GM19025 (cell line): ENCODE data around the gene SEC23A.

Experiments
- ATAC-seq: cut with Tn5 transposase; IDR thresholded peaks from one replicate; pipeline ENCODE4 v1.9.1; 2021; ENCODE audit warnings: mild to moderate bottlenecking, low read depth, moderate library complexity; ENCODE audit not compliant: unreplicated experiment

SEC23A gene

GRCh38 chr14:38994731-38995130 is 108.3 kb downstream of the SEC23A start:
- ATAC-seq, result no peak

- no peak for ATAC-seq
These were observed 109.1 kb downstream of the SEC23A start for GRCh38 chr14:38993981-38994380.

- no peak for ATAC-seq
These were observed 110.8 kb downstream of the SEC23A start for GRCh38 chr14:38992067-38992844.

GRCh38 chr14:38991299-38991698 is 111.7 kb downstream of the SEC23A start:
- no peak for ATAC-seq

- peak; percentile 94 for ATAC-seq
These were observed 113.0 kb downstream of the SEC23A start for GRCh38 chr14:38989922-38990546.

GRCh38 chr14:38987781-38988180 is 115.3 kb downstream of the SEC23A start:
- ATAC-seq, result no peak

- no peak for ATAC-seq
These were observed 120.2 kb downstream of the SEC23A start for GRCh38 chr14:38982837-38983236.

- no peak for ATAC-seq
These were observed 120.8 kb downstream of the SEC23A start for GRCh38 chr14:38982278-38982677.
